Measurements from ENCODE around the gene SREBF1. TPM values are rescaled to one million over a fixed set of nuclear protein-coding genes. Genes with fewer than 3 reads are reported as not detected.
A peak's percentile ranks its signal among the peaks of the same experiment; 100 is the strongest.
"Not testable (repeated sequence)": the region's sequence is repeated elsewhere in the genome, so short reads cannot be mapped to it uniquely, and the experiment has no call there.

SREBF1 gene
- polyA plus RNA-seq, 6 donors from 2014 or later: 4.8 to 10.0 (median 5.4) TPM

DNA sequence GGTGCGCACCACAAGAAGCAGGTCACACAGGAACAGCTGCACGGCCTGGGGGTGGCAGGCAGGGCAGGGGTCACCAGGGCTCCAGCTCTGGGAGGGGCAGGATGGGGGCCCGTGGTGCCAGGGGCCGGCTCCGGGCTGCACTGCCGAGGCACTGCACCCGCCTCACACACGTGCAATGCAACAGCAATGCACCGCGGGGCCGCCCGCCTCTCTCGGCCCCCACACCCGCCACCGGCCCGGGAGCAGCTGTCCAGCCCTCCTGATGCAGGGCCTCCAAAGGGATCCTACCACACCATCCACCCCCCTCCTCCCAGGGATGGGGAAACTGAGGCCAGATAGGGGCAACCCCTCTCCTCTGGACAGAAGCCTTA lies 23.1 kb downstream of the SREBF1 start:
- Mint-ChIP-seq H3K36me3 (no peaks in the 10 kb centered on the region), H3K9me3 (no peaks in the 10 kb centered on the region), H3K27ac (no peak overlapping the region), H3K4me1 (peaks cover 2 to 4% (median 3%) of the 10 kb centered on the region in 3 donors), H3K4me3 (no peak overlapping the region), H3K27me3 (no peaks in the 10 kb centered on the region)
- ATAC-seq (ENCODE audit: low read depth in 2 of 2) (no peak), DNase-seq (no peak)

GRCh38 chr17:17813055-17813724 lies 23.6 kb downstream of the SREBF1 start:
- DNase-seq: no peak

GRCh38 chr17:17812211-17813054 lies 24.4 kb downstream of the SREBF1 start:
- Mint-ChIP-seq H3K27ac (peak overlapping the region in 1 of 6 donors; percentile 54), H3K4me3 (no peak overlapping the region)

More at GRCh38 chr17:17813055-17813724, 23.6 kb downstream of the SREBF1 start:
- ATAC-seq (ENCODE audit: low read depth in 2 of 2): no peak
- Mint-ChIP-seq H3K27me3 (no peaks in the 10 kb centered on the region), H3K9me3 (no peaks in the 10 kb centered on the region), H3K4me3 (no peak overlapping the region), H3K36me3 (no peaks in the 10 kb centered on the region), H3K4me1 (peaks cover 0 to 4% (median 3%) of the 10 kb centered on the region in 3 donors), H3K27ac (no peak overlapping the region)

DNA sequence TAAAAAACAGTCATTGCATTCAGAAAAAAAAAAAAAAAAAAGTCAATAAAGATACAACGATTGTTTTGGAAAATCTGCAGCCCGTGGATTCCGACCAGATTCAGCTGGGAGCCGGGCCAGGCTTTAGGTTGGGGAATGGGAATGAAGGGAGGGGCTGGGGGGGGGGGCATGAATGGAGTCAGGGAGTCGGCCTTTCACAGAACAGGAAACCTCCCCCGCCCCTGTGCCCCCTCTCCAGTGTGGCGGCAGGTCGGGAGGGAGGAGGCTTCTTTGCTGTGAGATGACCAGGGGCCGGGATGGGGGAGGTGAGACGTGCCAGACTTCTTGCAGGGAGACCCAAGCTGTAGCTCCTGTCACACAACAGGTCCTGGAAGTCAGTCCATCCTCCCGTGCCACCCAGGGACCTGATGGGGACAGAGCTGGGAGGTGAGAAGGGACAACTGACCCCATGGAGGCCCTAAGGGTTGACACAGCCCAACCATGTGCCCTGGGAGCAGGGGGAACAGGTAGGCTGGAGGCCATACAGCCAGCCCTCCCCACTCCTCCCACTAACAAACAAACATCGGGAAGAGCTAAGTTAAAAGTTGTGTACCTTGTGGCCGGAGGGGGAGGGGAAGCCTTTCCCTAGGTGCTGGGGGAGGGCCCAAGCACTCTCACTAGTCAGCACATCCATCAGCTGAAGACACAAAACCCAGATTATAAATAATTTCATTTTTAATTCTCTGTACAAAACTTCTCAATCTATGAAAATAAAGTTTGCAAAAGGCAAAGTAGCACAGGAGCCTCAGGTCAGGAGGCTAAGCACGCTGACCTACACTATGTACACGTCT lies 25.2 kb downstream of the SREBF1 start:
- peak overlapping the region in 1 of 8 donors; percentile 76 for H3K4me3 Mint-ChIP-seq
- no peaks in the 10 kb centered on the region for H3K27me3 Mint-ChIP-seq
- no peak for DNase-seq
- H3K4me1 Mint-ChIP-seq: peaks cover 0 to 7% (median 3%) of the 10 kb centered on the region in 3 donors
- H3K27ac Mint-ChIP-seq: peak overlapping the region in 3 of 6 donors; percentile 7 to 73 (median 54)
- H3K9me3 Mint-ChIP-seq: no peaks in the 10 kb centered on the region
- no peaks in the 10 kb centered on the region for H3K36me3 Mint-ChIP-seq
- peak in 1 of 2 donors; percentile 3 for ATAC-seq (ENCODE audit: low read depth in 2 of 2)

More at GRCh38 chr17:17812211-17813054, 24.4 kb downstream of the SREBF1 start:
- no peaks in the 10 kb centered on the region for H3K36me3 Mint-ChIP-seq
- H3K9me3 Mint-ChIP-seq: no peaks in the 10 kb centered on the region
- DNase-seq (peak; percentile 70), ATAC-seq (ENCODE audit: low read depth in 2 of 2) (peak; percentile 63 to 74)
- peaks cover 0 to 4% (median 3%) of the 10 kb centered on the region in 3 donors for H3K4me1 Mint-ChIP-seq
- no peaks in the 10 kb centered on the region for H3K27me3 Mint-ChIP-seq

- Mint-ChIP-seq H3K27me3 (no peaks in the 10 kb centered on the region), H3K27ac (no peak overlapping the region), H3K9me3 (no peaks in the 10 kb centered on the region), H3K36me3 (no peaks in the 10 kb centered on the region), H3K4me1 (peaks cover 2 to 9% (median 3%) of the 10 kb centered on the region in 3 donors), H3K4me3 (no peak overlapping the region)
- DNase-seq (no peak), ATAC-seq (ENCODE audit: low read depth in 2 of 2) (no peak)
Measured at GRCh38 chr17:17810895-17811248, 25.9 kb downstream of the SREBF1 start.

DNA sequence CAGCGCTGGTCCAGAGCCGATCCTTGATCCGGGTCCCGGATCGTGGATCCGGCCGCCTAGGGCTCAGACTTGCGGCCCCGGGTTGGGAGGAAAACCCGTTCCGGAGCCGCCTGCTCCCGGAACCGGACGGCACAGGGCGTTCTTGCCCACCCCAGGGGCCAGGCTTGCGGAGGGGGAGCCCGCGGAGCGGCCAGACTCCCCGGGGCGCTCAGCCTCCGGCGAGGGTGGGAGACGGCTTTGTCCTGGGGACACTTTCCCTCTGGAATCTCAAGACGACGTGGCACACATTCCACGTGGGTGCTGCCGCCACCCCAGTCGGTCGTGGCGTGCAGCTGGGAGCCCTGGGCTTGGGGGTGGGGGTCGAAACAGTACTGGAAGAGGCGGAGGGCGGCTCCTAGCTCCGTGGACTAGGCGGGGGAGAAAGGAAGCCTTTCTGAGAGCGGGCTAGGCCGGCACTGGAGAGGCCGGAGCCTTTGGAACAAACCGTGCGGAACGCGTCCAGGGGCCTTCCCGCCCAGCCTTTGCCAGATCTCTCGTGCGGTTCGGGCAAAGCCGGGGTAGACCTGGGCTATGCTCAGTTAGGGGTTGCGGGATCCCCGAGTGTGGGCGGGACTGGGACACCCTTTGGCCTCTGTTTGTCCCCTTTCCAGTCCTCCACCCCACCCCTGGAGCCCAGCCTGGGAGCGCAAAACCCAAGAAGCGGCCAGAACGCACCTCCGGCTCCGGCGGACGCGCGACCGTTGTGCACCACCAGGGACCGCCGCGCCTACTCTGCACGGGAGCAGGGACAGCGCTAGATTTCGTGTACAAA lies 26.5 kb downstream of the SREBF1 start:
- H3K9me3 Mint-ChIP-seq: no peaks in the 10 kb centered on the region
- H3K27me3 Mint-ChIP-seq: no peaks in the 10 kb centered on the region
- no peaks in the 10 kb centered on the region for H3K36me3 Mint-ChIP-seq
- peaks cover 3 to 11% (median 8%) of the 10 kb centered on the region in 3 donors for H3K4me1 Mint-ChIP-seq
- ATAC-seq (ENCODE audit: low read depth in 2 of 2) (no peak), DNase-seq (no peak)
- no peak overlapping the region for H3K27ac Mint-ChIP-seq
- H3K4me3 Mint-ChIP-seq: no peak overlapping the region

- H3K27me3 Mint-ChIP-seq: no peaks in the 10 kb centered on the region
- no peaks in the 10 kb centered on the region for H3K36me3 Mint-ChIP-seq
- H3K27ac Mint-ChIP-seq: no peak overlapping the region
- H3K9me3 Mint-ChIP-seq: no peaks in the 10 kb centered on the region
- ATAC-seq (ENCODE audit: low read depth in 2 of 2) (no peak), DNase-seq (no peak)
- peaks cover 3 to 11% (median 8%) of the 10 kb centered on the region in 3 donors for H3K4me1 Mint-ChIP-seq
- no peak overlapping the region for H3K4me3 Mint-ChIP-seq
Measured at GRCh38 chr17:17809531-17810083, 27.2 kb downstream of the SREBF1 start.

DNA sequence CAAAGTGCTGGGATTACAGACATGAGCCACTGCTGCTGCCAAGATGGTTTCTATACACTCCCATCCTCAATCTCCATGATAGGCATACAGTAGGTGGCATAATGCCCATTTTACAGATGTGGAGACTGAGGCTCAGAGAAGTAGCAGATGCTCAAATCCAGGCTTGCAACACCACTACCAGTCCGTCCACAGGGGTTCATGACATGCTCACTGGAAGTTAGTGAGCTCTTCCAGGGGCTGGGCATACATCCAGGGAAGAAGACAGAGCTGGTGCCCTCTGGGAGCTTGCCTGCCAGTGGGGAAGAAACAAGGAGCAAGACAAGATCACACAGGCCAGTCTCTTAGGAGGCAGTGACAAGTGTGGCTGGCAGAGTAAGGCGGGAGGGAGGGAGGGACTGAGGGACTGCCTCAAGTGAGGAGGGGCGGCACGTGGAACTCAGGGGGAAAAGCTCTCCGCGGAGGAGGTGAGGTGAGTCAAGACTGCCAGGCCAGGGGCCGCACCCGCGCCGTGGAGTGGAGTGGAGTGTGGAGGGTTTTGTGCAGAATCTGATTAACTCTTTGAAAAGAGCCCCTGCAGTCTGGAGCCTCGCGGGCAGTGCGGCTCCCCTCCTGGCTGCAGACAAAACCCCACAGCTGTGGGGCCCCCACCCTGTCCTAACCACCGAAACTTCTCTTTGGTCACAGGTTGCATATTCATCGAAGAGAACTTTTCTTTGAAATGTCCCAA lies 27.9 kb downstream of the SREBF1 start:
- Mint-ChIP-seq H3K9me3 (no peaks in the 10 kb centered on the region), H3K27me3 (no peaks in the 10 kb centered on the region), H3K4me1 (peaks cover 3 to 11% (median 9%) of the 10 kb centered on the region in 3 donors), H3K27ac (peak overlapping the region in 2 of 6 donors; percentile 16 to 77), H3K36me3 (peaks cover 0 to 5% of the 10 kb centered on the region in 2 donors), H3K4me3 (peak overlapping the region in 1 of 8 donors; percentile 71)
- DNase-seq (no peak), ATAC-seq (ENCODE audit: low read depth in 2 of 2) (no peak)

DNA sequence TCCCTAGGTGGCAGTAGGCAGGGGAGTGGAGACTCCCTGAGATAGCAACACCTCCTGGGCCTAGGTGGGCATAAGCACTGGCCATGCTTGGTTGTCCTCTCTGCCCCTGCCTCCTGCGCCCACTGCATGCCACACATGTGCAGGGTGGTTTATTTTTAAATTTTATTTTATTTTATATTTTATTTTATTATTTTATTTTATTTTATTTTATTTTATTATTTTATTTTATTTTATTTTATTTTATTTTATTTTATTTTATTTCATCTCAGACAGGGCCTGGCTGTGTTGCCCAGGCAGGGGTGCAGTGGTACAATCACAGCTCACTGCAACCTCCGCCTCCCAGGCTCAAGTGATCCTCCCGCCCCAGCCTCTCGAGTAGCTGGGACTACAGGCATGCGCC lies 28.6 kb downstream of the SREBF1 start:
- H3K27me3 Mint-ChIP-seq; ATAC-seq (ENCODE audit: low read depth in 2 of 2); H3K9me3 Mint-ChIP-seq; H3K36me3 Mint-ChIP-seq; H3K4me3 Mint-ChIP-seq; H3K27ac Mint-ChIP-seq; DNase-seq: not testable (repeated sequence)
- peaks cover 3 to 12% (median 11%) of the 10 kb centered on the region in 3 donors for H3K4me1 Mint-ChIP-seq

DNA sequence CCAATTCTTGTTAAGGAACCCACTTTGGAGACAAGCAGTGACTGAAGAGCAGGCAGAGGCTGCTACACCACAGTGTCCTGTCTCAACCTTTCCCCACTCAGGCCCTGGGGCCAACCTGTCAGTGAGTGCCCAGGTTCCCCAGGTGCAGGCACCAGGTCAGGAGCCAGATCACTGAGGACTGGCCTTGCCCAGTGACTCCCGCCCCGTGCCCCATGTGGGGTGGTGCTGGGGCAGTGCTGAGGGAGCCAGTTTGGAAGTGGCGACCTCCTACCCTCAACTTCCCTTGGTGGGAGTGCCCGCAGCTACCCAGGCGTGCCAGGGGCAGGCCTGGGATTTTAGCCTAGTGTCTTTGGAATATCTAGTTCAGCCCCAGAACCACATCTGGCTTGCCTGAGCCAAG lies 29.3 kb downstream of the SREBF1 start:
- Mint-ChIP-seq H3K9me3 (no peaks in the 10 kb centered on the region), H3K4me3 (no peak overlapping the region), H3K36me3 (peaks cover 0 to 9% of the 10 kb centered on the region in 2 donors), H3K27ac (no peak overlapping the region), H3K27me3 (no peaks in the 10 kb centered on the region), H3K4me1 (peaks cover 3 to 12% (median 11%) of the 10 kb centered on the region in 3 donors)
- no peak for ATAC-seq (ENCODE audit: low read depth in 2 of 2)
- DNase-seq: no peak

GRCh38 chr17:17806611-17807274 lies 30.0 kb downstream of the SREBF1 start:
- H3K4me1 Mint-ChIP-seq: peaks cover 3 to 12% (median 11%) of the 10 kb centered on the region in 3 donors
- H3K9me3 Mint-ChIP-seq: no peaks in the 10 kb centered on the region
- ATAC-seq (ENCODE audit: low read depth in 2 of 2) (no peak), DNase-seq (no peak)
- no peak overlapping the region for H3K27ac Mint-ChIP-seq
- no peaks in the 10 kb centered on the region for H3K27me3 Mint-ChIP-seq
- no peak overlapping the region for H3K4me3 Mint-ChIP-seq
- peaks cover 0 to 9% of the 10 kb centered on the region in 2 donors for H3K36me3 Mint-ChIP-seq

Data from naive B cell (primary cell).